Measurements from ENCODE around the gene PIEZO2.

- no peak for TF ChIP-seq CTCF (IDR thresholded peaks at IDR 0.05)
- TF ChIP-seq MAX (CRISPR knock-in tag; IDR thresholded peaks at IDR 0.05): no peak
- TF ChIP-seq USF1 (CRISPR knock-in tag; IDR thresholded peaks at IDR 0.05): no peak
- no peak for TF ChIP-seq RELA (CRISPR knock-in tag; IDR thresholded peaks at IDR 0.05; ENCODE audit: borderline replicate concordance)
- TF ChIP-seq ETV6 (CRISPR knock-in tag; IDR thresholded peaks at IDR 0.05): no peak
- no peak for TF ChIP-seq ZNF396 (CRISPR knock-in tag; IDR thresholded peaks at IDR 0.05; ENCODE audit: borderline replicate concordance)
- no peak for TF ChIP-seq CREB1 (CRISPR knock-in tag; IDR thresholded peaks at IDR 0.05)
- no peak for TF ChIP-seq MLX (CRISPR knock-in tag; IDR thresholded peaks at IDR 0.05)
- TF ChIP-seq ARID4B (CRISPR knock-in tag; IDR thresholded peaks at IDR 0.05; ENCODE audit: borderline replicate concordance): no peak
- no peak for TF ChIP-seq AFF4 (CRISPR knock-in tag; IDR thresholded peaks at IDR 0.05; ENCODE audit: borderline replicate concordance)
These were observed 146.6 kb downstream of the PIEZO2 start for GRCh38 chr18:11002796-11003195.
